Endometrial microvascular endothelial cells (primary cell): ENCODE measurements around the gene ZBTB43. TPM values are rescaled to one million over a fixed set of nuclear protein-coding genes. Genes with fewer than 3 reads are reported as not detected.
"Not testable (repeated sequence)": the region's sequence is repeated elsewhere in the genome, so short reads cannot be mapped to it uniquely, and the experiment has no call there.

Experiments used
- in situ Hi-C: cut with HindIII; loops from 2 replicates; pipeline ENCODE4 v1.10.0; 2017; ENCODE audit warnings: low sequenced_read_pairs, low pct_unique_long_range_greater_than_20kb; ENCODE audit errors: inconsistent ontology term
- total RNA-seq: library from RNA; depleted of rRNA; stranded (reverse); fragments of >200 nt; gene quantifications from one replicate; pipeline ENCODE4 v1.2.3, GENCODE V29; 2015; ENCODE audit errors: inconsistent ontology term

ZBTB43 gene
- total RNA-seq, 1 donor from 2014 or later = 4.3 TPM

DNA sequence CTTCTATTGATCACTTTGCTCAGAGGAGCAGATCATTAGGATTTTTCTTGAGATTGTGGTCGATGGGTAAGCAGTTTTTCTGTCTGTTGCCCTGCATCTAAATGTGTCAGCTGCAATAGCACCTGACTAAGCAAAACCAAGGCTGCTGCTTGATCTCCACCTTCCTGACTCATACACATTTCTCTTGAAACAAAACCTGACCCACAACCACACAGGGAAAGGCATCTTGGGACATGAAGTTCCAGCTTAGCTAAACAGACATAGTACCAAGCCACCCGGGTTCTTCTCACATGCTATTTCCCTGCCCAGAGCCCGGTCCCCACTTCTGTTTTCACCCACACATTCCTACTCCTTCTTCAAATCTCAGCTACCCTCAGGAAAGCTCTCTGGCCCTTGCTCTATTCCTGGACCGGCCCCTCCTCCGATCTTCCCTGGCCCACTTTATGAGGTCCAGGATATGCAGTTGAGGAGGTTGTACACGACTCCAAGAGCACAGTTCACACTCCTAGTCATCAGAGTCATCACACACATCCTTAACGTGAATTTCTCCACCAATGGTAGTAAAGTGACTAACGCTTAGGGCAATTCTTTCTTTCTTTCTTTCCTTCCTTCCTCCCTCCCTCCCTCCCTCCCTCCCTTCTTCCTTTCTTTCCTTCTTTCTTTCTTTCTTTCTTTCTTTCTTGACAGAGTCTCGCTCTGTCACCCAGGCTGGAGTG is 16.0 kb upstream of the ZBTB43 start:
- in situ Hi-C loops = no loop called here

DNA sequence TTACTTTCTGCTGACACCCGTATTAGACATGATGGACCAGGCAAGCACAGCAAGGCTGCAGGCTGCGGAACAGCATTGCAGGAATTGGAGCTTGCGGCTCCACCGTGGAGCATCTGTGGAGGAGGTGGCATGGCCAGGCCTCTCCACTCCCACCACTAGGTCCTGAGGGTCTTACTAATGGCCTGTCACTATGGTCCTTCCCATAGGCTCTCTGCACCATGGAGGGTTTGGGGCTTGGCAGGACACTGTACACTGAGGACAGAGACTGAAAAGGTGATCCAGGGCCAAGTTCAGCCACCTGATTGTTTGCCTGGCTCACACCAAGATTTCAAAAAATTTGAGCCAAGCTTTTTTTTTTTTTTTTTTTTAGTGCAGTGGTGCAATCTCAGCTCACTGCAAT is 14.3 kb upstream of the ZBTB43 start:
- in situ Hi-C loops = no loop called here

GRCh38 chr9:126791406-126792230 is 13.2 kb upstream of the ZBTB43 start:
- in situ Hi-C loops = no loop called here

GRCh38 chr9:126793686-126794417 is 11.0 kb upstream of the ZBTB43 start:
- in situ Hi-C loops = no loop called here

DNA sequence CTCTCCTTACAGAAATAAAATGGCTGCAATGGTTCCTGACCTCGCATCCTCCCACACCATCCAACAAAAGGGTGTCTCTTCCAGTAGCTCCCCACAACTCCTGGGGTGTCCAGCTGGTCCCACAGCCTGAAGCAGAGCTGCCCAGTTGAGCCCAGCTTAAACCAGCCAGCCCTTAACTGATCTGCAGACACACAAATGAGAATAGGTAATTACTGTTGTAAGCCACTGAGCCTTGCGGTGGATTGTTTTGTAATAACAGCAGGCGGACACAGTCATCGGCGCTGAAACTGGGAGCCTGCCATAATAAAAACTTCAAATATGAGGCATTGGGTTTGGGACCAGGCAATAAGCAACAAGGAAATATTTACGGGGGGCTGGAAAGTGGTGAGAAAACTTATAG is 10.4 kb upstream of the ZBTB43 start:
- in situ Hi-C loops = no loop called here

GRCh38 chr9:126796758-126797157 is 8.1 kb upstream of the ZBTB43 start:
- in situ Hi-C loops = no loop called here

- in situ Hi-C loops = no loop called here
Observed at GRCh38 chr9:126797903-126798302, 6.9 kb upstream of the ZBTB43 start.

DNA sequence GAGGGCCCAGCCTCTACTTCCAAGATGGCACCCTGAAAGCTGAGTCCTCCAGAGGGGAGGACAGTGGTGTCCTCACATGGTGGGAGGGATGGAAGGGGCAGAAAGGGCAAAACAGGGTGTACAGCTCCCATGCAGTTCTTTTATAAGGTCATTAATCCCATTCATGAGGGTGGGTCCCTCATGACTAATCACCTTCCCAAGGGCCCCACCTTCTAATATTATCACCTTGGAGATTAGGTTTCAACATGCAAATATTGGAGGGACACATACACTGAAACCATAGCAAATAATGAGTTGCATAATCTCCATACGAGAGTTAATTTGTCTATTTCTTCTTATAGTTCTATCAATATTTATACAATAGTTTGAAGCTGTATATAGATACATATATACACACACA is 5.8 kb upstream of the ZBTB43 start:
- in situ Hi-C loops = no loop called here

- in situ Hi-C loops = no loop called here
Observed at GRCh38 chr9:126802318-126803059, 2.4 kb upstream of the ZBTB43 start.

- in situ Hi-C loops = no loop called here
Observed at GRCh38 chr9:126804198-126804695, 593 bp upstream of the ZBTB43 start.

DNA sequence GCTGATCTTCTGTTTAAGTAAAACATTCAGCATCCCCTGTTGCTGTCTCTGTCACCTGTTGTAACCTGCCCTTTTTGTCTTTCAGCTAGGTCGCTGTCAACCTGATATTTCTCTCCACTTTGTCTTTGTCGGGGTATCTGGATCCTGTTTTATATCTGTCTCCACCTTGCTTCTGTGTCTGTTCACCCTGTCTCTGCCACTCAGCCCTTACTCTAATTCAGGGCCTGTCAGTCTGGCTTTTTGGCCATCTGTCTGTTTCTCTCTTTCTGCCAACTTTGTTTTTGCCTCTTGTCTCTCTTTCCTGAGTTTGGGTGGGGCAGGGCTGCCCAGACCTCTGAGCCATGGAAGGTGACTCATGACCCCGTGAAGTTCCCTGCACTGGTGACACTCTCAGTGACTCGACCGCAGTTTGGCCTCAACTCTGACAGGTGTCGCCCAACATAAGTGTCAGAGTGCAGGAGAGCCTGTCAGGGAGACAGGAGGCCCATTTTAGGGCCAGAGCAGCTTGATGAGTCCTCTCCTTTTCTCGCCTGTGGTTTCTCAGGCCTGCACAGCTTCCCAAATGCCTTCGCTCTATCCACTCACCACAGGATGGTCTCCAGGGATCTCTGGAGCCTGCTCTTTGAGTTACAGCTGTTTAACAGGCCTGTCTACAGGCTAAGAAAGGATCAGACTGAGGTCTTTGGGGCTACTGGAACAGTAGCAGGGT is 868 bp downstream of the ZBTB43 start:
- in situ Hi-C loops = no loop called here

DNA sequence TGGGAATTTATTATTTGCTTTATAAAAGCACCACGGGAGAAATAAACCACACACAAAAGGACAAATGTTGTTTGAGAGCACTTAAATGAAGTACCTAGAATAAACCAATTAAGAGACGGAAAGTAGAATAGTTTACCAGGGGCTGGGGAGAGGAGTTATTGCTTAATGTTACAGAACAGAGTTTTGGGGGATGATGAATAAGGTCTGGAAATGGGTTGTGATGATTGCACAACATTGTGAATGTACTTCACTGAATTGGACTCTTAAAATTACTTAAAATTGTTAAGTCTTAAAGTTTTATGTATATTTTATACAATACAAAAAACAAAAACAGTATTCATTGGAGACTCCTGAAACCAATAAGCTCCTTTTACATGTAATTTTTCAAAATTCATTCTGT is 1.5 kb downstream of the ZBTB43 start:
- in situ Hi-C loops = no loop called here

DNA sequence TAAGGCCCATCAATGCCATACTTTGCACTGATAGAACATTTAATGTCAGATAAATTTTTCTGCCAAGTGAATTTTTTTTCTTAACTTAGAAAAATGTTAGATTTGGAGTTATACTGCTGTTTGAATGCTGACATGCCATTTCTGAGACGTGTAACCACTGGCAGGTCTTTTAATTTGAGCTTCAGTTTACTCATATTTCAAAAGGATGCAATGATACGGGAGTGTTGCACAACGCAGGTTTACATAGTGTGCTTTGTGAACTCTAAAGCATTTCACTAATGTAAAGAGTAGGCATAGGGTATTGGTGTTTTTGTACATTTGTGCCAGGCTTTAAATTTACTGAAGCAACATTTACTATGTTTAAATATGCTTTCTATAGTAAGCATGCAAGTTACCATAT is 4.2 kb downstream of the ZBTB43 start:
- in situ Hi-C loops = no loop called here

DNA sequence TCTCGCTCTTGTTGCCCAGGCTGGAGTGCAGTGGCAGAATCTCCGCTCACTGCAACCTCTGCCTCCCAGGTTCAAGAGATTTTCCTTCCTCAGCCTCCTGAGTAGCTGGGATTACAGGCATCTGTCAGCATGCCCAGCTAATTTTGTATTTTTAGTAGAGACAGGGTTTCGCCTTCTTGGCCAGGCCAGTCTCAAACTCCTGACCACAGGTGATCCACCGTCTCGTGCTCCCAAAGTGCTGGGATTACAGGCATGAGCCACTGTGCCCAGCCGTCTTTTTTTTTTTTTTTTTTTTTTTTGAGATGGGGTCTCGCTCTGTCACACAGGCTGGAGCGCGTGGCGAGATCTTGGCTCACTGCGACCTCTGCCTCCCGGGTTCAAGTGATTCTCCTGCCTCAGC is 5.4 kb downstream of the ZBTB43 start:
- in situ Hi-C loops = not testable (repeated sequence)

DNA sequence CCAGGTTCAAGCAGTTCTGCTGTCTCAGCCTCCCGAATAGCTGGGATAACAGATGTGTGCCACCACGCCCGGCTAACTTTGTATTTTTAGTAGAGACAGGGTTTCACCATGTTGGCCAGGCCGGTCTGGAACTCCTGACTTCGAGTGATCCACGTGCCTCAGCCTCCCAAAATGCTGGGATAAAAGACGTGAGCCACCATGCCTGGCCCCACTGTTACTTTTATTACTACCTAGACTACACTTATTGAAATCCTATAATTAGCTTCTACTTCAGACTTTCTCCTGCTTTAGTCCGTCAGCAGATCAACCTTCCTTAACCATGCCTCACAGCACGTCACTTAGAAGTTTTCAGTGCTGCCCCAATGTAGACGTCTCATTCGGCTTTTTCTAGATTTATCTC is 8.2 kb downstream of the ZBTB43 start:
- in situ Hi-C loops = no loop called here

DNA sequence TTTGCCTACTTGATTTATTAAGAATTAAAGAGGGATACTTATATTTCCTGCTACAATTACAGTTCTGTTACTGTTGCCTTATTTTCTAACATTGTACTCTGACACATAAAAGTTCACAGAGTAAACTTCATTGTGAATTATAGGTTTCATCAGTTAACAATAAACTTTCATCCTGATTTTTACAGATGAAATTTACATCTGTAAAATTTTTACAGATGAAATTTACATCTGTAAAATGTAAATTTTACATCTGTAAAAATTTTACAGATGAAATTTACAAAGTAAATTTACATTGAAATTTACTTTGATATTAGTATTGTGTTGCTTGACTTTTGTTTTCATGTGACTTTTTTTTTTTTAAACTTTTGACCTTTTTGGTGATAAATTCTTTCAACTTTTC is 9.3 kb downstream of the ZBTB43 start:
- in situ Hi-C loops = no loop called here

DNA sequence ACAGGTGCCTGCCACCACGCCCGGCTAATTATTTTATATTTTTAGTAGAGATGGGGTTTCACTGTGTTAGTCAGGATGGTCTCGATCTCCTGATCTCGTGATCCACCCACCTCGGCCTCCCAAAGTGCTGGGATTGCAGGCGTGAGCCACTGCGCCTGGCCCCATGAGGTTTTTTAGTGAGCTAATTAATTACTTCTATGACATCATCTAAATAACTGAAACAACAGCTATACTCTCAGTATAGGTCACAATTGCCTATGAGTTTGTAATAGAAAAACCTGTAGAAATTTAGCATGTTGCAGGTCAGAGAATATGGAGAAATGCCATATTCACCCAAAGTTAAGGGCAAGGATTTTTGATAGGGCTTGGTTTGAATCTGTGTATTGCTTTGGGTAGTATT is 12.8 kb downstream of the ZBTB43 start:
- in situ Hi-C loops = not testable (repeated sequence)

DNA sequence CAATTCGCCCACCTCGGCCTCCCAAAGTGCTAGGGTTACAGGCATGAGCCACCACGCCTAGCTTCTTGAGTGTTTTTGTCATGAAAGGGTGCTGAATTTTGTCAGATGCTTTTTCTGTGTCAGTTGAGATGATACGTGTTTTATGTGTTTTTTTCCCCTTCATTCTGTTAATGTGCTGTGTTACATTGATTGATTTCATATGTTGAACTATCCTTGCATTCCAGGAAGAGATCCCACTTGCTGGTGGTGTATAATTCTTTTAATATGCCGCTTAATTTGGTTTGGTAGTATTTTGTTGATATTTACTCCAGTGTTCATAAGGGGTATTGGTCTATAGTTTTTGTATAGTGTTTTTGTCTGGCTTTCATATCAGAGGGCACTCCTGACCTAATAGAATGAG is 13.6 kb downstream of the ZBTB43 start:
- in situ Hi-C loops = no loop called here
